HL-60 (cell line): Measurements from ENCODE around the gene LPIN1.

Experiments
- DNase-seq, 2 experiments: peaks; one replicate each; pipeline ENCODE4 v3.0.0-alpha.2; 2010 to 2020; ENCODE audit warnings: low read depth in 1 of 2, low spot score in 1 of 2
- H3K27ac ChIP-seq: fragments of 250-450 bp; sonication (Bioruptor Pico); replicated peaks from 2 replicates; pipeline ENCODE4 v1.5.1; 2020; ENCODE audit warnings: mild to moderate bottlenecking, moderate library complexity
- H3K27me3 ChIP-seq: fragments of 250-450 bp; sonication (Bioruptor Pico); 2 replicates; pipeline ENCODE4 v1.5.1; 2021; ENCODE audit warnings: mild to moderate bottlenecking, moderate library complexity; ENCODE audit not compliant: insufficient read depth, poor library complexity, severe bottlenecking
- H3K4me3 ChIP-seq: replicated peaks from 2 replicates; pipeline ENCODE4 v1.5.1; 2011; ENCODE audit warnings: mild to moderate bottlenecking, control low read depth, low read length; ENCODE audit not compliant: insufficient read depth
- GABPA ChIP-seq: IDR thresholded peaks from 2 replicates; pipeline ENCODE4 v1.6.1; 2012; ENCODE audit warnings: low read depth
- POLR2AphosphoS5 ChIP-seq: IDR thresholded peaks from 2 replicates; pipeline ENCODE4 v1.6.1; 2012; ENCODE audit warnings: low read depth
- SPI1 ChIP-seq: IDR thresholded peaks from 2 replicates; pipeline ENCODE4 v1.6.1; 2012; ENCODE audit warnings: low read depth, mild to moderate bottlenecking, borderline replicate concordance
- TF ChIP-seq, protein P1 (sequence below): IDR thresholded peaks from one replicate; pipeline ENCODE4 v1.5.1; 2011; ENCODE audit warnings: low read length, control low read depth, inconsistent platforms; ENCODE audit not compliant: insufficient read depth
- TF ChIP-seq, protein P2 (sequence below): IDR thresholded peaks from 2 replicates; pipeline ENCODE4 v1.6.1; 2012; ENCODE audit warnings: low read depth; ENCODE audit not compliant: insufficient replicate concordance

The LPIN1 gene

DNA sequence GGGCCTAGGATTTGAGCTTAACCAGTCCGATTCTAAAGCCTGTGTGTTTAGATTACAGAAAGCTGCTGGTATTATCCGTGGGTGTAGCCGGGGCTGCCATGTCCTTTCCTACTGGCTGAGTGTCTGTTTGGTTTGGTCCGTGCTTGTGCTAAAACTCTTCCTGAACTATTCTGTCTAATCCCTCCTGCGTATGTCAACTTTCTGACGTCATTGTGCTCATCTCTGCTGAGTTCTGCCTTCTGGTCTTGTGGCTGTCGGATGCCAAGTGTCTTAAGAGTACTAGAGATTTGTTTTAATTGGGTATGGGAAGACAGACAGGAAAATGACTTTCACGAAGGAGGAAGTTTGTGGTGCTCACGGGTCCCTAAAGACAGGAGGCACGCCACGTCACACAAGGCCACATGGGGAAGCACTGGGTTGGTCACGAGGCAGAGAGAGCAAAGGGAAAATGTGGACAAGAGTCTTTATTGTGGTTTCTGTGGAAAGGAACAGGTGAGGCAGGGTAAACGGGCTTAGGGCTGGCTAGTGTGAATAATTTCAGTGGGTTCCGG lies 44.6 kb upstream of the LPIN1 start:
- TF ChIP-seq SPI1 (no peak), GABPA (no peak; the same call in 1 of the 2 replicates)
- H3K4me3 ChIP-seq: no peak overlapping the region
- DNase-seq: peak; percentile 56 to 78
- no peaks in the 10 kb centered on the region for H3K27me3 ChIP-seq
- H3K27ac ChIP-seq: no peak overlapping the region

DNA sequence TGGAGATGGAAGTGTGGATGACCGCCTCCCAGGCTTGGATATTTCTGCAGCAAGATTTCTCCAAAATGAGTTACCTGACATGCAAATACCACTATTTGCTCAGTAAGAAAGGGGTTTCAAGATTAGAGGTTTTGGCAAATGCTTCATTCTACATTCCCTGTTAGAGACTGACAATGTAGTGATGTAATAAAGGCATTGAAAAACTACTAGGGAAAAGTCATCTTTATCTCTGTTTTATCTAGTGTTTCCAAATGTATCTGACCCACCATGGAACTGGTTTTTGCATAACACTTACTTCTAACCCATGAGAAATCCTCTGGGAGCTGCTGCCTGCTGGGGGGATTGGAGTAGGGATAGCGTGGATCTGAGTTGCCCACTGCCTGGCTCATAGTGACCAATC lies 43.5 kb upstream of the LPIN1 start:
- no peaks in the 10 kb centered on the region for H3K27me3 ChIP-seq
- H3K4me3 ChIP-seq: no peak overlapping the region
- H3K27ac ChIP-seq: no peak overlapping the region
- TF ChIP-seq POLR2AphosphoS5 (no peak), SPI1 (no peak), GABPA (no peak)
- TF ChIP-seq, protein P1, sequence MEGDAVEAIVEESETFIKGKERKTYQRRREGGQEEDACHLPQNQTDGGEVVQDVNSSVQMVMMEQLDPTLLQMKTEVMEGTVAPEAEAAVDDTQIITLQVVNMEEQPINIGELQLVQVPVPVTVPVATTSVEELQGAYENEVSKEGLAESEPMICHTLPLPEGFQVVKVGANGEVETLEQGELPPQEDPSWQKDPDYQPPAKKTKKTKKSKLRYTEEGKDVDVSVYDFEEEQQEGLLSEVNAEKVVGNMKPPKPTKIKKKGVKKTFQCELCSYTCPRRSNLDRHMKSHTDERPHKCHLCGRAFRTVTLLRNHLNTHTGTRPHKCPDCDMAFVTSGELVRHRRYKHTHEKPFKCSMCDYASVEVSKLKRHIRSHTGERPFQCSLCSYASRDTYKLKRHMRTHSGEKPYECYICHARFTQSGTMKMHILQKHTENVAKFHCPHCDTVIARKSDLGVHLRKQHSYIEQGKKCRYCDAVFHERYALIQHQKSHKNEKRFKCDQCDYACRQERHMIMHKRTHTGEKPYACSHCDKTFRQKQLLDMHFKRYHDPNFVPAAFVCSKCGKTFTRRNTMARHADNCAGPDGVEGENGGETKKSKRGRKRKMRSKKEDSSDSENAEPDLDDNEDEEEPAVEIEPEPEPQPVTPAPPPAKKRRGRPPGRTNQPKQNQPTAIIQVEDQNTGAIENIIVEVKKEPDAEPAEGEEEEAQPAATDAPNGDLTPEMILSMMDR: no peak
- TF ChIP-seq, protein P2, sequence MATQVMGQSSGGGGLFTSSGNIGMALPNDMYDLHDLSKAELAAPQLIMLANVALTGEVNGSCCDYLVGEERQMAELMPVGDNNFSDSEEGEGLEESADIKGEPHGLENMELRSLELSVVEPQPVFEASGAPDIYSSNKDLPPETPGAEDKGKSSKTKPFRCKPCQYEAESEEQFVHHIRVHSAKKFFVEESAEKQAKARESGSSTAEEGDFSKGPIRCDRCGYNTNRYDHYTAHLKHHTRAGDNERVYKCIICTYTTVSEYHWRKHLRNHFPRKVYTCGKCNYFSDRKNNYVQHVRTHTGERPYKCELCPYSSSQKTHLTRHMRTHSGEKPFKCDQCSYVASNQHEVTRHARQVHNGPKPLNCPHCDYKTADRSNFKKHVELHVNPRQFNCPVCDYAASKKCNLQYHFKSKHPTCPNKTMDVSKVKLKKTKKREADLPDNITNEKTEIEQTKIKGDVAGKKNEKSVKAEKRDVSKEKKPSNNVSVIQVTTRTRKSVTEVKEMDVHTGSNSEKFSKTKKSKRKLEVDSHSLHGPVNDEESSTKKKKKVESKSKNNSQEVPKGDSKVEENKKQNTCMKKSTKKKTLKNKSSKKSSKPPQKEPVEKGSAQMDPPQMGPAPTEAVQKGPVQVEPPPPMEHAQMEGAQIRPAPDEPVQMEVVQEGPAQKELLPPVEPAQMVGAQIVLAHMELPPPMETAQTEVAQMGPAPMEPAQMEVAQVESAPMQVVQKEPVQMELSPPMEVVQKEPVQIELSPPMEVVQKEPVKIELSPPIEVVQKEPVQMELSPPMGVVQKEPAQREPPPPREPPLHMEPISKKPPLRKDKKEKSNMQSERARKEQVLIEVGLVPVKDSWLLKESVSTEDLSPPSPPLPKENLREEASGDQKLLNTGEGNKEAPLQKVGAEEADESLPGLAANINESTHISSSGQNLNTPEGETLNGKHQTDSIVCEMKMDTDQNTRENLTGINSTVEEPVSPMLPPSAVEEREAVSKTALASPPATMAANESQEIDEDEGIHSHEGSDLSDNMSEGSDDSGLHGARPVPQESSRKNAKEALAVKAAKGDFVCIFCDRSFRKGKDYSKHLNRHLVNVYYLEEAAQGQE: no peak
- DNase-seq: no peak

DNA sequence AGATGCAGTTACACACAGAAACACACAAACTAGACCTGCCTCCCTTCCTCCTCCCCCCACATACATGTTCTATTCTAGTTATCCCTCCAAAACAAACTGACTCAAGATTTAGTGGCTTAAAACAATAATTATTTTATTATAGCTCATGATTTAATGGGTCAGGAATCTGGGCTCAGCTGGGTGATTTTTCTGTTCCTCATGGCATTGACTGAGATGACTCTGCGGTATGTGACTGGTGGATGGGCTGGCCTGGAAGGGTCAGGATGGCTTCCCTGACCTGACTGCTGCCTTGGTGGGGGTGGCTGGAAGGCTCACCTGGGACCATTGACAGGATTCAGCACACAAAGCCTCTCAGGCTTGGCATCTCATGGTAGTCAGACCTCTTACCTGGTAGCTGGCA lies 42.7 kb upstream of the LPIN1 start:
- Histone ChIP-seq H3K27ac (no peak overlapping the region), H3K27me3 (no peaks in the 10 kb centered on the region), H3K4me3 (no peak overlapping the region)
- TF ChIP-seq, protein P2: no peak
- TF ChIP-seq, protein P1: no peak
- TF ChIP-seq SPI1: no peak
- TF ChIP-seq GABPA: no peak
- no peak for TF ChIP-seq POLR2AphosphoS5
- DNase-seq: no peak

DNA sequence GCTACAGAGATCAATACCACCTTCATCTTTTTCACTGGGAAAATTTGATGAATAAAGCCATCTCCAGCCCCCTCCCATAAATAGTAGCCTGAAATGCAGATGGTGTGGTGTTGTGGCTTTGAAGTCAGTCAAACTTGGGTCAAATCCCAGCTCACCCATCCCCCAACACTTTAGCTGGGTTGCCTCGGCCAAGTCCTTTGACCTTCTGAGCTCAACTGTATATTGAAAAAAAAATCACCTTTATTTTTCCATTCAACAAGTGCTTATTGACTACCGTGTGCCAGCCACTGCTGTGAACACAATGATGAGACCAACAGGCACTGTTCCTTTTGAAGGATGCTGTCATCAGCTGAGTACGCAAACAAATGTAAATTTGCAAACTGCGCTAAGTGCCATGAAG lies 41.4 kb upstream of the LPIN1 start:
- DNase-seq: no peak
- no peaks in the 10 kb centered on the region for H3K27me3 ChIP-seq
- H3K27ac ChIP-seq: no peak overlapping the region
- H3K4me3 ChIP-seq: no peak overlapping the region
- TF ChIP-seq GABPA (no peak), SPI1 (no peak)
- TF ChIP-seq, protein P1: no peak
- TF ChIP-seq, protein P2: no peak
